Measurements from ENCODE around the gene FEN1. TPM values are rescaled to one million over a fixed set of nuclear protein-coding genes. Genes with fewer than 3 reads are reported as not detected.

Gene FEN1
- total and polyA plus RNA-seq, 2 donors (not counting 1 experiment from before 2014, with no cell fraction given), result 3.4 to 9.8 TPM

DNA sequence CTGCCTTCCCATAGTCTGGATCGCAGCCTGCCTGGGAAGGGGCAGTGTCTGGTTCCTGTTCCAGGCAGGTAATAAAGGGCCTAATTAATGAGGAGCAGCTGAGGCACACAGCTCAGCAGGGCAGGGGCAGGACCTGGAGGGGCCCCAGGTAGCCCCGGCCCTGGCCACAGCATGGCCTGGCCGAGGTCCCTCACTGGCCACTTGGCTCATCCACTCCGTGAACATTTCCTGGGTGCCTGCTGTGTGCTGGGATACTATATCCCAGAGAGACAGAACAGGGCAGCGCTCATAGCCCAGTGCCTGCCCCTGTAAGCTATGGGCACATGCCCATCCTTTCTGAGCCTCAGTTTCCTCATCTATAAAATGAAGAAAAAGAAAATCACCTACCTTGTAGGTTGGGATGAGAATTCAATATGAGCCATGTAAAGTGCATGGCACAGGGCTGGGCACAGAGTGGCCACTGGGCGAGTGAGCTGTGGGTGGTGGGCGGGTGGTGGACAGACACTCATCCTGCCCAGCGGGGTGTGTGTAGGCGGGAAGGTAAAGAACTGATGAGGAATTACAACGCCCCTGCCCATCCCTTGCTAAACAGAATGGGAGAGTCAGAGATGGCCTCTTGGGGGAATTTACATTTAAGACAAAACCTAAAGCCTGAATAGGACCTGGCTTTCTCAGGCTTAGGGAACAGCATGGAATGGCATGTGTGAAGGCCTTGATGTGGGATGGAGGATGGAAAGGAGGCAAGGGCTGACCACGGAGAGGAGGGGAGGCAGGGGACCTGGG, 31.1 kb upstream of the FEN1 start:
- Histone ChIP-seq H3K27me3 (replicated peaks in 1 of 4; ENCODE audit: control extremely low read depth in 1 of 4, control insufficient read depth in 3 of 4, insufficient read depth in 4 of 4, low read length in 3 of 4) (no peaks in the 10 kb centered on the region), H3K9ac (ENCODE audit: low read length) (no peak overlapping the region), H3K79me2 (ENCODE audit: control insufficient read depth, insufficient read depth, low read length) (no peaks in the 10 kb centered on the region), H3K27ac (ENCODE audit: low read length in 2 of 2) (no peak overlapping the region), H3K4me1 (ENCODE audit: control insufficient read depth in 2 of 2, insufficient read depth in 2 of 2, low read length in 2 of 2) (peaks cover 0 to 1% of the 10 kb centered on the region in 2 donors), H3K4me2 (replicated peaks; ENCODE audit: low read depth, low read length, poor library complexity, severe bottlenecking) (no peak overlapping the region), H2AFZ (ENCODE audit: insufficient read depth, low read depth, low read length, poor library complexity, severe bottlenecking) (no peak overlapping the region), H3K36me3 (replicated peaks in 1 of 2; ENCODE audit: control extremely low read depth in 1 of 2, control insufficient read depth in 1 of 2, extremely low read depth in 1 of 2, insufficient read depth in 2 of 2, low read length in 1 of 2) (no peaks in the 10 kb centered on the region), H3K9me3 (ENCODE audit: control extremely low read depth in 1 of 3, control insufficient read depth in 2 of 3, insufficient read depth in 1 of 3, low read length in 2 of 3) (no peaks in the 10 kb centered on the region), H4K20me1 (ENCODE audit: control insufficient read depth, insufficient read depth, low read length, poor library complexity, severe bottlenecking) (no peaks in the 10 kb centered on the region), H3K4me3 (ENCODE audit: control extremely low read depth in 1 of 5, extremely low read depth in 1 of 5, insufficient read depth in 1 of 5, low read depth in 2 of 5, low read length in 4 of 5) (no peak overlapping the region)
- TF ChIP-seq, protein P1, sequence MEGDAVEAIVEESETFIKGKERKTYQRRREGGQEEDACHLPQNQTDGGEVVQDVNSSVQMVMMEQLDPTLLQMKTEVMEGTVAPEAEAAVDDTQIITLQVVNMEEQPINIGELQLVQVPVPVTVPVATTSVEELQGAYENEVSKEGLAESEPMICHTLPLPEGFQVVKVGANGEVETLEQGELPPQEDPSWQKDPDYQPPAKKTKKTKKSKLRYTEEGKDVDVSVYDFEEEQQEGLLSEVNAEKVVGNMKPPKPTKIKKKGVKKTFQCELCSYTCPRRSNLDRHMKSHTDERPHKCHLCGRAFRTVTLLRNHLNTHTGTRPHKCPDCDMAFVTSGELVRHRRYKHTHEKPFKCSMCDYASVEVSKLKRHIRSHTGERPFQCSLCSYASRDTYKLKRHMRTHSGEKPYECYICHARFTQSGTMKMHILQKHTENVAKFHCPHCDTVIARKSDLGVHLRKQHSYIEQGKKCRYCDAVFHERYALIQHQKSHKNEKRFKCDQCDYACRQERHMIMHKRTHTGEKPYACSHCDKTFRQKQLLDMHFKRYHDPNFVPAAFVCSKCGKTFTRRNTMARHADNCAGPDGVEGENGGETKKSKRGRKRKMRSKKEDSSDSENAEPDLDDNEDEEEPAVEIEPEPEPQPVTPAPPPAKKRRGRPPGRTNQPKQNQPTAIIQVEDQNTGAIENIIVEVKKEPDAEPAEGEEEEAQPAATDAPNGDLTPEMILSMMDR (IDR thresholded peaks at IDR 0.05), result no peak
- no peak for TF ChIP-seq EZH2 (IDR thresholded peaks at IDR 0.05; ENCODE audit: borderline replicate concordance, insufficient read depth, low read depth, low read length, poor library complexity, severe bottlenecking)
- Mint-ChIP-seq H3K4me3 (no peak overlapping the region), H3K9me3 (ENCODE audit: insufficient read depth) (no peaks in the 10 kb centered on the region), H3K27me3 (peaks cover 7% of the 10 kb centered on the region), H3K4me1 (peaks cover 4% of the 10 kb centered on the region), H3K27ac (no peak overlapping the region)
- POLR2A ChIA-PET, result no interaction called here
- DNase-seq (no peak), ATAC-seq (ENCODE audit: low read depth) (no peak)
- CTCF ChIA-PET, result no interaction called here
- 89% methylated on average over 10 of the region's 11 CpGs for WGBS (ENCODE audit: insufficient coverage)
- intact Hi-C loops (cut with micrococcal nuclease), result no loop called here

DNA sequence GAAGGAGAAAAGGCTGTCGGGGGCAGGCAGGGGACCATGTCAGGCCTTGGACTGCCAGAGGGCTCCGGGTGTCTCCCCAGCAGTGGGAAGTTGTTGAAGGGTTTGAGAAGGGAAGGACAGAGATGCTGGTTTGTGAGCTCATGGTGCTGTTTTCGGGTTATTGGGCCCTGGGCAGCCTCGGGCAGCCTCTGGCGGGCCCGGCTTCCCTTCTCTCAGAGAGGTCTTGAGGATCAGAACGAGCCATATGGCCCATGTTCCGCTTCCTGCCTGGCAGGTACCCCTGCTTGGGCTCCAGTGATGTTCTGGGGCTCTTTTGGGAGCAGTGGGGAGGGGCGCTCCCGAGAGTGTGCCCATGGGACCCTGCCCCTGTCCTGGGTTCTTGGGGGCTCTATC, 30.5 kb upstream of the FEN1 start:
- Histone ChIP-seq H3K79me2 (ENCODE audit: control insufficient read depth, insufficient read depth, low read length) (no peaks in the 10 kb centered on the region), H3K27ac (ENCODE audit: low read length in 2 of 2) (no peak overlapping the region), H3K36me3 (replicated peaks in 1 of 2; ENCODE audit: control extremely low read depth in 1 of 2, control insufficient read depth in 1 of 2, extremely low read depth in 1 of 2, insufficient read depth in 2 of 2, low read length in 1 of 2) (no peaks in the 10 kb centered on the region), H3K4me2 (replicated peaks; ENCODE audit: low read depth, low read length, poor library complexity, severe bottlenecking) (no peak overlapping the region), H3K4me1 (ENCODE audit: control insufficient read depth in 2 of 2, insufficient read depth in 2 of 2, low read length in 2 of 2) (no peaks in the 10 kb centered on the region), H3K4me3 (ENCODE audit: control extremely low read depth in 1 of 5, extremely low read depth in 1 of 5, insufficient read depth in 1 of 5, low read depth in 2 of 5, low read length in 4 of 5) (no peak overlapping the region), H4K20me1 (ENCODE audit: control insufficient read depth, insufficient read depth, low read length, poor library complexity, severe bottlenecking) (no peaks in the 10 kb centered on the region), H2AFZ (ENCODE audit: insufficient read depth, low read depth, low read length, poor library complexity, severe bottlenecking) (no peak overlapping the region), H3K27me3 (replicated peaks in 1 of 4; ENCODE audit: control extremely low read depth in 1 of 4, control insufficient read depth in 3 of 4, insufficient read depth in 4 of 4, low read length in 3 of 4) (no peaks in the 10 kb centered on the region), H3K9ac (ENCODE audit: low read length) (no peak overlapping the region), H3K9me3 (ENCODE audit: control extremely low read depth in 1 of 3, control insufficient read depth in 2 of 3, insufficient read depth in 1 of 3, low read length in 2 of 3) (no peaks in the 10 kb centered on the region)
- ATAC-seq (ENCODE audit: low read depth), result no peak
- no peak for DNase-seq
- ChIA-PET POLR2A (no interaction called here), CTCF (no interaction called here)
- WGBS (ENCODE audit: insufficient coverage), result 80% methylated on average over 10 of the region's 10 CpGs
- Mint-ChIP-seq H3K4me3 (no peak overlapping the region), H3K4me1 (peaks cover under 1% of the 10 kb centered on the region), H3K9me3 (ENCODE audit: insufficient read depth) (no peaks in the 10 kb centered on the region), H3K27me3 (peaks cover 7% of the 10 kb centered on the region), H3K27ac (no peak overlapping the region)
- TF ChIP-seq, protein P1 (IDR thresholded peaks at IDR 0.05), result no peak
- TF ChIP-seq EZH2 (IDR thresholded peaks at IDR 0.05; ENCODE audit: borderline replicate concordance, insufficient read depth, low read depth, low read length, poor library complexity, severe bottlenecking), result no peak
- intact Hi-C loops (cut with micrococcal nuclease), result no loop called here

All from B cell (primary cell).